HG03460 (cell line): Measurements from ENCODE around the gene HSPG2.
"Not testable (repeated sequence)": the region's sequence is repeated elsewhere in the genome, so short reads cannot be mapped to it uniquely, and the experiment has no call there.

Experiments used
- ATAC-seq: cut with Tn5 transposase; IDR thresholded peaks from one replicate; pipeline ENCODE4 v1.9.1; 2021; ENCODE audit not compliant: unreplicated experiment

The HSPG2 gene

DNA sequence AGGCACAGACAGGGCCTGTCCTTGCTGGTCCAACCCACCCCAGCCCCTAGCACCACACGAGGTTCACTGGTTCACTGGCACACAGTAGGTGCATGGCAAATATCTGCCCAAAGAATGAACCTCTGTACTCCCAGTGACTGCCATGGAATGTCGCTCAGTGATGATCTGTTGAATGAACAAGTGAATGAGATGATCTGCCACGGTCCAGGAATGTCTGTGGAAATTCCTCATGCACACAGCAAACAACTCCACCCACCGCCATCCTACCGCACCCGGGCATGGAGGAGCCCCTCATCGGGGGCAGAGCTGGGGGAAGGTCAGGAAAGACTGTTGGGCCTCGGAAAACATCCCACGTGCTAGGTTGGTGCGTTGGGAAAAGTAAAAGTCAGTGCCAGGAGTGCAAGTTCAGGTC, 1.7 kb downstream of the HSPG2 start:
- no peak for ATAC-seq

DNA sequence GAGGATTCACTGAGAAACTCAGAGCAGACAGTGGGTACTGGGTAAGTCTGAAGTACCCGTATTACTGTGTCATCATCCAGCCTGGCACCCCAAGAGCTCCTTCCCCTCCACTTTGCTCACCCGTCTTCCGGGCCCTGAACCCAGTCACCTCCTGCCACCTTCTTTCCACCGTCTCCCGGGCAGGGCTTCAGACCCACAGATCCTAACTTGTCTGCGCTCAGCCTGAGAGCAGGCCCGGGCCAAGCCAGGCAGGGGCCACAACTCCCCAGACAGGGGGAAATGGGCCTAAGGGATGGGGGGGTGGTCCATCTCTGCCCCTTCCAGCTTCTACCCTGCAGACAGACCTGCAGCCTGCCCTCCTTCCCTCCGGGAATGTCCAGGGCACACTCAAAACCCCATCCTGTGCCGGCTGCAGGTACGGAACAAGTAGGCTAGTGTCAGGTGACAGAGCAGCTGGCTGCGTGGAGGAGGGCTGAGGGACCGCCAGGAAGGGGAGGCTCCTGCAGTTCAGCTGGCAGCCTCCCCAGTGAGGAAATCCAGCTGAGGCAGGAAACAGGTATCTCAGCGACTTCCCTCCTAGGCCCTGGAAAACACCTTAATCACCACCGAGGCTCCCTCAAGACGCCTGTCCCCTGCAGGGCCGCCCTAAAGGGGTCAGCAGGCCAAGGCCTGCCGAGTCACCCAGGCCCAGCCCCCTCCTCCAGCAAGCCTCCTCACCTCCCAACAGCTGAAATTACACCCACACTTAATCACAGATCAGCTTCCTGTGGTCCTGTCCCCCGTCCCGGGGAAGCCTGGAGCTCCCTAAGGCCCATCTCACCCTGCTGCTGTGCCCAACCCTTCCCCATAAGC, 3.5 kb downstream of the HSPG2 start:
- no peak for ATAC-seq

DNA sequence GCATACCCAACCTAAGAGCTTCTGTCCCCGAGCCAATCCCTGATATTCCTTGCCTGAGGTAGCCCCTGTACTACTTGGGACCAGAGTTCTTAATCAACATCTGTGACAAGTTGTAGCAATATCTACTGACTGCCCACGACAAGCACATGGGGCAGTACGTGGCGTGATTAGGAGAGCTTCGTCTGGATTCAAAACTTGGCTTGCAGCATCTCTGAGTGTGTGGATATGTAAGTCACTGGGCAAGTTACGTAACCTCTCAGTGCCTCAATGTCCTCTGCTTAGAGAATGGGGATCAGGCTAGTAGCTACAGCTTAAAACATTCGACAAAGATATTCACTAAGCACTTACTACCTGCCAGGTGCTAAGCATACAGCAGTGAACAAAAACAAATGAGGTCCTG, 5.0 kb downstream of the HSPG2 start:
- no peak for ATAC-seq

DNA sequence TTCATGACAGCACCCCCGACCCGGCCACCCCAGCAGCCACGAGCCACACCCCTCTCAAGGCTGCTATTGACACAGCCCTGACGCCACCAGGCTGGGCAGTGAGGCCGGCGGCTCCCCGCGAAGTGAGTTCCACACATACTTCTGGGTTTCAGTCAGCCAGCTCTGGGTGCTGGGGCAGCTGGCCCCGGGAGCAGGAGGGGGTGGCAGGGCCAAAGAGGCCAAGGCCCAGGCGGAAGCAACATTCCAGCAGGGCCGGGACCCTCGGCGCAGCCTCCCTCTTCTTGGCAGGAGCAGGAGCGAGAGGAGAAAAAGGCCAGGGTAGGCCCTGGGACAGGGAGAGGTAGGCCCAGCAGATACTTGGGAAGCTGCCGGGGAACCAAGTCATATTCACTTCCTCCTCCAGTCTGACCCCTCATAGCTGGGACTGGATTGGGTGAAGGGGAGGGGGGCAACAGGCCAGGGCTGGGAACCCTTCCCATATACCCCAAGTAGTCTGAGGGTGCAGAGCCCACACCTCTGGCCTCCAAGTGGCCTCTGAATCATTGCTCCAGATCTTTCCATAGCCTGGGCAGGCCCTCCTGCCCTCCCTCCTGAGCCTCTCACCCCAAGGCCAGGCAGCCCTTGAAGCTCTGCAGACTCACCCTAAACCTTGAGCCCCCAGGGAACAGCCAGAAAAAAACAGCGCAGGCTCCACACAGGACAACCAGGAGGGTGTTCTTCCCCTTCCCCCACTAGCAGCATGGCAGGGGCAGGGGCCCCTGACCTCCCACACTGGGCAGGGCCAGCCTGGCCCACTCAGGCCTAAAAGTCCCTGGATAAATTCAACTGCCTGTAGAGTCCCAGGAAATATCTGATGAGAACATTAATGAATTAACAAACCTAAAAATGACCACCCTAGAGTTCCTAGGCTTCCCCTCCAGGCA, 5.7 kb downstream of the HSPG2 start:
- no peak for ATAC-seq

DNA sequence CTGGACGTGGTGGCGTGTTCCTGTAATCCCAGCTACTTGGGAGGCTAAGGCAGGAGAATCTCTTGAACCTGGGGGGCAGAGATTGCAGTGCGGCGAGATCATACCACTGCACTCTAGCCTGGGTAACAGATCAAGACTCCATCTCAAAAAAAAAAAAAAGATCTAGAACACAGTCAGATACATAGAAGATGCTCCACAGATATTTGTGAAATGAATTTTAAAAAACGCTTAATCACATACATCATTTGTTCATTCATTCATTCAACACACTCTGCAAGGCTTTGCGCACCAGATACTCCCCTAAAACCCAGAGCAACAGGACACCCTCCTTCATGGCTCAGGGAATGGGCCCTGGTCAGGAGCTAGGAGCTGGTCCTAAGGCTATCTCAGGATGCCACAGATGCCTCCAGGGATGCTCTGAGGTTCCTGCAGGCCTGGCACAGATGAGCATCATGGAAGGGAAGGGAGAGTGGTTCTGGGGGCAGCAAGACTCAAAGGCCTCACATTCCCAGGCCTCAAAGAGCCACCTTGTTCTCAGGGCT, 6.4 kb downstream of the HSPG2 start:
- ATAC-seq, result no peak

DNA sequence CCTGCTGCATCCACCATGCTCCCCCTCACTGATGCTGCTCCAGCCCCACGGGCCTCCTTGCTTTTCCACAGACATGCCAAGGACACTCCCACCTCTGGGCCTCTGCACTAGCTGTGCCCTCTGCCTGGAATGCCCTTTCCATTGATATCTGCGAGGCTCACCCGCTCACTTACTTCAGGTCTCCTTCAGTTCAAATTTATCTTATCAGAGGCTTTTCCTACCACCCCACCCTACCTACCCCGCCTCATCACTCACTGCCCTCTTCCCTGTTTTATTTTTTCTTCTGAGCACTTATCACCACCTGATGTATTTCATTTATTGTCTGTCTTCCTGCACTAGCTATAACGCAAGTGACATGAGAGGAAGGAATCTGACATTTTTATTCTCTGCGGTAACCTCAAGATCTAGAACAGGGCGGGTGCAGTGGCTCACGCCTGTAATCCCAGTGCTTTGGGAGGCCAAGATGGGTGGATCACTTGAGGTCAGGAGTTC, 7.0 kb downstream of the HSPG2 start:
- ATAC-seq, result no peak

DNA sequence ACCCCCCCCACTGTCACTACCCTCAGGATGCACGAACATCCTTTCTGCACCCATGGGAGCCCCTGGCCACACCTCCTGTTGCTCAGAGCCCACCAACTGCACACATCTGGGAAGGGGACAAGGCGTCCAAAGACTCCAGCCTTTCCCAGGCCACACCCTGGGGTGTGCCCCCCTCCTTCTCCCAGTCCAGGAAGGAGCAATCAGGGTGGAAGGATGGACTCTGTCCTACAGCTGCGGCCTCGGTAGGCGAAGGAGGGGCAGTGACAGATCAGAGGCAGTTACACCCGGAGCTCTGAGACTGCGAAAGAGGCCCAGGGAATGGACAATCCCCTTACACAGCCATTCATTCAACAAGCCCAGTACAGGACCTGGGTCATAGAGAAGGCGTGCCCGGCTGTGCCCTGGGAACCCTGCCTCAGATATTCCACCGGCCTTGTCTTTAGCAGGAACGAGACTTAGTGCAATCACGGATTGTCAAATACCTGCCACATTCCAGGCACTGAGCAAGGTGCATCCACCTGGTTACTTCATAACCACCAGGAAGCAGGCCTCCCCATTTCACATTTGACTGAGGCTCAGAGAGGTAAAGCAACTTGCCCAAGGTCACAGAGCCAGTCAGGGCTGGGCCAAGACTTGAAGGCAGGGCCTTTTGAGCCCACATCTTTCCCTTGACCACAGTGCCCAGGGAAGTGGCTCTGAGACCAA, 9.4 kb downstream of the HSPG2 start:
- ATAC-seq, result no peak

DNA sequence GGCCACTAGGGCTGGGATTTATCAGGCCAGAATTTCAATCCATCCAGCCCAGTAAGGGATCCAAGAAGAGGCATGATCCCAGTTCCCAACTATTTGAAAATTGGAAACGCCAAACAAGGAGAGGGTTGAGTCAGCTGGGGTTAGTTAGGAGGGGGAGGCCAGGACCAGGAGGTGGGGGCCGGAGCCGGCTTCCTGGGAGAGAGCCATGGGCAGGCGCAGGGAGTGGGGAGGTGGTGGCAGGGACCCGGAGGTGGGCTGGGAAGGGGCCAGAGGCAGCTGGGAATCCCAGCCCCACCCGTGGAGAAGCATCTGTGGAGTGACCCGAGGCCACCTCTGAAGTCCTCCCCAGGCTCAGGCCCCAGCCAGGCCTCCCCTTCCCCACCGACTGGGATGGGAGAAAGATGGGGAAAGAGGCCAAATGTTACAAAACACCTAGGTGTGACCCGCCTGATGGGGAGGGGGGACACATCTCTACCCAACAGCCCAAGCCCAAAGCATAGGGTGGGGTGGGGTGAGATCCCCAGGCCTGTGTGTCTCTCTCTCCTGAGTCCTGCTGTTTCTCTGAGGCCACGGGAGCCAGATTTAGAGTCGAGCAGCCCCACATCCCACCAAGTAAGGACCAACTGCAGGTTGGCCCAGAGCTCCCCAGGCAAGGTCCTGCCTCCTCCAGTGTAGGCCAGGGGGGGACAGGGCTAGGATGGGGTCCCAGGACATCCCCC, 10.1 kb downstream of the HSPG2 start:
- no peak for ATAC-seq

DNA sequence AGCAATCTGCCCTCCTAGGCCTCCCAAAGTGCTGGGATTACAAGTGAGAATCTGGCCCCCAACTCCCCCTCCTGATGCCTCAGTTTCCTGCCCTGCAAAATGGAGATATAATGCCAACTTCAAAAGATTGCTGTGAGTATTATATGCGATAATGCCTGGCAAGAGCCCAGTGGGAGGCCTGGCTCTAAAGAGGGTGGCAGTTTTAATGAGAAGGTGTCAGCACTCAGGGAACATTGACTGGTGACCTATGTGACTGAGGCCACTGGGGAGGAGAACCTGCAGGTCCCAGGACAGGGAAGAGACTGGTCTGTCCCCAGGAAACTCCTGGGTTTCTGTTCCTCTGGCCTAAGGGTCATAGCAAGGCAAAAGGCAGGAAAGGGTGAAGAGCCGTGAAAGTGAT, 11.0 kb downstream of the HSPG2 start:
- no peak for ATAC-seq

DNA sequence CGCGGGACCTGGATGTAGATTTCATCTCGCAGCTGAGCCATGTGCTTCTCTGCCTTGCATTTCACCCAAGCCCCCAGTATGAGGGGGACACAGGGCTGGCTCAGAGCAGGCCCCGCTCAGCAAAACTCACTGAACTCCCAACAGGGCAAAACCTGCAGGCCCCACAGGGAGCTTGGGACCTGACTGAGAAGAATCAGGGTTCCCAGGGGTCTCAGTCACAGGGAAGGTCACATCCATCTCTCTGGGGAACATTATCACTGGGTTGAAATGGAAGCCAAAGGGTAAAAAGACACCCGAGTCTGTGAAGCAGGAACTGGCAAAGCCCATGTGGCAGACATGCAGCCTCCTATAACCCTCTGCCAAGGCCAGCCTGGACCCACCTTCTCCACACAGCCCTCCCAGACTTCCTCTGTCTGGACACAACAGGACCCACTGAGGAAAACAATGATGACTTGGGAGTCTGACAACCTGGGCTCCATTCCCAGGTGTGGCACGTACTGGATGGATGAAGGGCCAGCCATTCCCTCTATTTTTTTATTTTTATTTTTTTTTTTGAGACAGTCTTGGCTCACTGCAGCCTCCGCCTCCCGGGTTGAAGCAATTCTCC, 11.7 kb downstream of the HSPG2 start:
- no peak for ATAC-seq

DNA sequence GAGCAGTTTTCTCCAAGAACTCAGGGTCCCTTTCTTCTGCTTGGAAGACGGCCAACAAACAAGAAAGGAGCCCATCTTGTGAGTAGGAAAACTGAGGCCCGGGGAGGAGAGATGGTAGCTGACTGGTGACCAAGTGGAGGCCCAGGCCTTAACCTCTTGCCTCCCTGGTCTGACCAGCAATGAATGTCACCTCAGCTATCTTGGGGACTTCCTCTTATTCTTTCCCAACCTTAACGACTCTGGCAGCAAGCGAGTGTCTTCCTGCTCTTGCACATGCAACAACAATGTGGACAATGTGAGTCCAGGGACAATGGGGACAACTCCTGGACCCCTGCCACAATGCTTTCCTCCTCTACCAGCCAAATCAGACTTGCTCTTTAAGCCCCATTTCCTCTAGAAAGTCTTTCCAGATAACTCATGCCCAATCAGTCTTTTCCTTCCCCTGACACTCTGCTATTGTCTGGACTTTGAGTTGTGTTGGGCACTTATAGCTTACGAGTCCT, 12.6 kb downstream of the HSPG2 start:
- ATAC-seq, result no peak

DNA sequence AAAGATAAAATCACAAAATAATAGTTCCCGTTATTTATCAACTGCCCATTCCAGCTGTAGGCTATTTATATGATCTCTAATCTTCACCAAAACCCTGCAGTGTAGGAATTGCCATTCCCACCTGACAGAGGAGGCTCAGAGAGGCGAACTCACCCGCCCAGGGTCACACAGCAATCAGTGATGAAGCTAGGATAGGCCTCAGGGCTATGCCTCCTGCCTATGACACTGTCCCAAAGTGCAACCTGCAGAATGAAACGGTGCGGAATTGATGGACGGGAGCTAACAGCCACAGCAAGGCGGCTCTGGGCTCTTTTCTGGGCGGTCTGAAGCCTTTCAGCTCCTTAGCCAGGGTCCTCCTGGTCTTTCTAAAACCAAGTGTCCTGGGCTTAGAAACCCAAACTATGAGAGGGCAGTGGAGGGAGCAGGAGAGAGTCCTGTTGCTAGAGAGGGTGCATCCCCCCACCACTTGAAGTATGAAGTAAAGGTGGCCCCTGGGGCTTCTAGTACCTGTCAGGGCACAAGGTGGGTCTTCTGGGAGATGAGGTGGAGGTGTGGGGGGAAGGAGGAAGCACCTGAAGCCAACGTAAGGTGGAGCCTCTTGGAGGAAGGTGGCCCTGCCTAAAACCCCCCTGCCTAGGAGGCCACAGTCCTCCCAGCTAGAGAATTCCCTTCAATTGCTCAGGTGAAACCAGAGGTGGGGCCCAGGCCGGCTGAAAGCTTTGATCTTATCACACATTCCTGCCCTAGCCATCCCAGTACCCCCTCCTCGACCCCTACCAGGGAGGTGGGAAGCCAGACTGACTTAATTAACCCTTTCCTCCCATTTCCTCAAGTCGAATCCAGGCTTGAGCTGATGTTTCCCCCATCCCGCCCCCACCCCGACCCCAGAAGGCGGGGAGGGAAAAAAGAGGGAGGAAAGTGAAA, 14.8 kb downstream of the HSPG2 start:
- ATAC-seq, result no peak

DNA sequence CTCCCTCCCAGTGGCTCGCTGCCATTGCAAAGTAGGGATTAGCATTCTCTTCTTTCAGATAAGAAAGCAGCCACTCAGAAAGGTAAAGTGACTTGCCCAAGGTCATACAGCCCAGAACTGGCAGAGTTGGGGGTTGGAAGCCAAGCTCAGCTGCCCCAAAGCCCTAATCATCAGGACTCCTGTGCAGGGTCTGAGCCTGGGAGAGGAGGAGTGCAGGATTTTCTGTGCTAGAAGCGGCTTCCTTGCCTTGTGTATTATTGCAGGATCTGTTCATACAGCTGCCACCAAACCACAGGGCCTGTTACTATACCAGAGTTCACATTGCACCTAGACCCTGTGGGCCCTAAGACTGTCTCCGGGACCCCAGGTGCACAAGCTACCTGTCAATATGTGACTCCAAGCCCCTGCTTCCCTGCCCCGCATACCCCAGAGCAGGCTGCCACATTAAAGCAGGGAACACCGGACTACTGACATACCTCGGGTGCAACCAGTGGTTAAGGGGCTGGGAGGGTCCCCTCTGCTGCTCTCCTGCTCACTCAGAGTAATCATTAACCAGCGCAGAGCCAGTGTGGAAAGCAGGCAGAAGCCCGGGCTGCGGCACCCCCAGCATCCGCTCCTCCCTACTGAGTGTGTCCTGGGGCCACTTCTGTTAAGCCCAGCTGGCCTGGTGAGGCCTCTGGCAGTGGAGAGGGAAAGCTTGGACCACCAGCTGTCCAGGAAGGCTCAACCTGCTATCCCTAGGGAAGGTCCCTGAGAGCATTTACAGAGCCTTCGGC, 15.8 kb downstream of the HSPG2 start:
- ATAC-seq, result no peak

DNA sequence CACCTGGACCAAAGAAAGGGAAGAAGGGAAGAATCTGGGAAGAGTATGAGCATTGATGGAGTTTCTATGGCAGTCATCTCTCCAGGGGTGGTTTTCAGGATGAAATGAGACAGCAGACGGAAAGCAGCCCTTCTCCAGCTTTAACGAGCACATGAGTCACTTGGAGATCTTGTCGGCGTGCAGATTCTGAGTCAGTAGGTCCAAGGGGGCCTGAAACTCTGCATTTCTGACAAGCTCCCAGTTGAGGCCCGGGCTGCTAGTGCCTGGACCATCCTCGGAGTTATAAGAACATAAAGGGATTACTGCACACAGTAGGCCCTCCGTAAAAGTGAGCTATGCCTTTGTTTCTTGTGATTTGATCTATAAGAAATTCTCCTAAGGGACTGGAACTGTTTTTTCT, 17.6 kb downstream of the HSPG2 start:
- no peak for ATAC-seq

DNA sequence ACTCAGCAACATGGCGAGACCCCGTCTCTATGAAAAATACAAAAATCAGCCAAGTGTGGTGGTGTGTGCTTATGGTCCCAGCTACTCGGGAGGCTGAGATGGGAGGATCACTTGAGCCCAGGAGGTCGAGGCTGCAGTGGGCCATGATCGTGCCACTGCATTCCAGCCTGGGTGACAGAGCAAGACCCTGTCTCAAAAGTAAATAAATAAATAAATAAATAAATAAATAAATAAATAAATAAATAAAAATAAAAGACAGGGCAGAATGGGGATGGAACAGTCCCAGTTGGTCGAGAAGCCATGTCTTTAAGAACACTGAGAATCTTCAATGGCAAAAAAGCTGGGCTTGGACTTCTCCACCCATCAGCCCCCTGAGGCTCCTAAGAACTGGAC, 19.9 kb downstream of the HSPG2 start:
- not testable (repeated sequence) for ATAC-seq

DNA sequence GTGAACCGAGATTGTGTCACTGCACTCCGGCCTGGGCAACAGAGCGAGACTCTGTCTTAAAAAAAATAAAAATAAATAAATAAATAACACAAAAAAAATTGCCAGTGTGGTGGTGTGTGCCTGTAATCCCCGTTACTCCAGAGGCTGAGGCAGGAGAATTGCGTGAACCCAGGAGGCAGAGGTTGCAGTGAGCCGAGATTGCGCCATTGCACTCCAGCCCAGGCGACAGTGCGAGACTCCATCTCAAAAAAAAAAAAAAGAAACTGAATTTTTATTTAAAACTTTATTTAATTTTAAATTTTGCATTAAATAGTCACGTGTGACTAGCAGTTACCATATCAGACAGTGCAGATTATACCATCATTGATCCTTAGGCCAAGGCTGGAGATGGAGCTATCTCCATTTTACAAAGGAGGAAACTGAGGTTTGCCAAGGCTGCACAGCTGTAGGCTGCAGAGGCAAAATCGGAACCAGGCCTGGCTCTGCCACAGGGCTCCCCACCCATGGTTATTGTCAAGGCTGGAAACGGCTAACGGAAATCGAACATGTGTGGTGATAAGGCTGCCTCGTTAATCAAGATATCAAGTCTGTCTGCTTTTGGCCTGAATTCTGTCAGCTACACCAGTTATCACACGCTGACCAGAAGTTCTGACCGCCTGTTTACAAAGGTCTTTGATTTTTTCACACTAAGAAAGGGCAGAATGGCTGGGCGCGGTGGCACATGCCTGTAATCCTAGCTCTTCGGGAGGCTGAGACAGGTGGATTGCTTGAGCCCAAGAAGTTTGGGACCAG, 20.5 kb downstream of the HSPG2 start:
- no peak for ATAC-seq
